MCF 10A (cell line): Measurements from ENCODE around the gene CD93. TPM values are rescaled to one million over a fixed set of nuclear protein-coding genes. Genes with fewer than 3 reads are reported as not detected.

Source experiments
- Bru-seq: library from RNA; stranded (reverse); fragments of 400-500 nt; gene quantifications from one replicate; lab custom pipeline; 2021; lab: Mats Ljungman, UMichigan
- BruChase-seq, 2 experiments: library from RNA; stranded (reverse); fragments of 400-500 nt; gene quantifications; one replicate each; lab custom pipeline; 2021; lab: Mats Ljungman, UMichigan
- BruUV-seq: library from RNA; stranded (reverse); fragments of 400-500 nt; replicated peaks from 2 replicates; lab custom pipeline; 2021; lab: Mats Ljungman, UMichigan
- CTCF ChIA-PET: fragments of 300-600 bp; sonication (Branson Sonifier 250); formaldehyde crosslinking; extraction: SDS; loops from one replicate; lab custom pipeline; 2021; ENCODE audit warnings: antibody characterized with exemption, inconsistent platforms; lab: Yijun Ruan, JAX
- POLR2A ChIA-PET: fragments of 300-600, 350-650 bp; sonication (Branson Sonifier 250); formaldehyde crosslinking; extraction: SDS; loops from one replicate; lab custom pipeline; 2020; ENCODE audit warnings: antibody characterized with exemption, inconsistent platforms; lab: Yijun Ruan, JAX
- DNase-seq: peaks from one replicate; pipeline ENCODE4 v3.0.0-alpha.2; 2018; ENCODE audit not compliant: unreplicated experiment
- H3K27ac Mint-ChIP-seq: one replicate; pipeline ENCODE4 v1.8.0; 2022; ENCODE audit warnings: mild to moderate bottlenecking, low read depth, mixed read lengths; ENCODE audit not compliant: unreplicated experiment
- H3K27me3 Mint-ChIP-seq: one replicate; pipeline ENCODE4 v1.8.0; 2022; ENCODE audit warnings: mixed read lengths; ENCODE audit not compliant: insufficient read depth, unreplicated experiment
- H3K36me3 Mint-ChIP-seq: one replicate; pipeline ENCODE4 v1.8.0; 2022; ENCODE audit warnings: mild to moderate bottlenecking, moderate library complexity, mixed read lengths; ENCODE audit not compliant: insufficient read depth, unreplicated experiment
- H3K4me1 Mint-ChIP-seq: one replicate; pipeline ENCODE4 v1.8.0; 2022; ENCODE audit warnings: mixed read lengths; ENCODE audit not compliant: insufficient read depth, unreplicated experiment
- H3K4me3 Mint-ChIP-seq: one replicate; pipeline ENCODE4 v1.8.0; 2022; ENCODE audit warnings: mild to moderate bottlenecking, moderate library complexity, mixed read lengths; ENCODE audit not compliant: unreplicated experiment
- H3K9me3 Mint-ChIP-seq: one replicate; pipeline ENCODE4 v1.8.0; 2022; ENCODE audit warnings: mixed read lengths; ENCODE audit not compliant: unreplicated experiment
- CTCF ChIP-seq: fragments of 200-600 bp; IDR thresholded peaks from one replicate; pipeline ENCODE4 v1.8.0; 2022; ENCODE audit warnings: antibody characterized with exemption, mild to moderate bottlenecking; ENCODE audit not compliant: unreplicated experiment
- intact Hi-C: fragments of 100-400 bp; cut with micrococcal nuclease; formaldehyde crosslinking; loops from 2 replicates; pipeline ENCODE4 v1.14.1; 2022
- long read RNA-seq: library from polyadenylated mRNA; stranded (forward); transcript quantifications from one replicate; pipeline ENCODE4 v2.0.0, GENCODE V29; 2022
- total RNA-seq: library from RNA; stranded (reverse); gene quantifications from 2 replicates; pipeline ENCODE4 v1.2.3, GENCODE V29; 2022

Gene CD93
- total RNA-seq (not detected in 2 replicates), Bru-seq, nascent RNA (not detected), BruChase-seq, experiment 1, labeled RNA remaining after a 6-hour chase (percentile 9 among the genes with signal in this experiment), BruChase-seq, experiment 2, labeled RNA remaining after a 2-hour chase (not detected)
- long read RNA-seq, result 0 reads

GRCh38 chr20:23086056-23086566 is at the start of gene CD93:
Gene CD93 (minus strand): TSS chr20:23086324. CDS start chr20:23086192, 132 bp downstream.
- intact Hi-C loops, result no loop called here
- no peaks in the 10 kb centered on the region for H3K27me3 Mint-ChIP-seq
- no peak within 1 kb of the TSS for H3K27ac Mint-ChIP-seq
- ChIA-PET POLR2A (interaction anchor here (0.7 to 1.5 kb wide), 4 partner anchors 10 to 170 kb away, joined by 3 to 4 read pairs (median 4); no protein-coding TSS in a partner anchor), CTCF (interaction anchor here (0.6 to 0.8 kb wide), 4 partner anchors 15 to 394 kb away, joined by 3 to 4 read pairs (median 3); no protein-coding TSS in a partner anchor)
- no peak for DNase-seq
- no TSS peak for BruUV-seq
- H3K36me3 Mint-ChIP-seq, result no peaks in the 10 kb centered on the region
- H3K4me3 Mint-ChIP-seq, result no peak within 1 kb of the TSS
- H3K4me1 Mint-ChIP-seq, result peaks cover 5% of the 10 kb centered on the region
- H3K9me3 Mint-ChIP-seq, result no peaks in the 10 kb centered on the region
- no peak for TF ChIP-seq CTCF

- Mint-ChIP-seq H3K4me3 (no peak overlapping the region), H3K27me3 (no peaks in the 10 kb centered on the region), H3K9me3 (no peaks in the 10 kb centered on the region), H3K27ac (no peak overlapping the region), H3K36me3 (no peaks in the 10 kb centered on the region), H3K4me1 (peaks cover 28% of the 10 kb centered on the region)
- ChIA-PET POLR2A (interaction anchor here (1.0 to 3.1 kb wide), 4 partner anchors 9 to 33 kb away, joined by 4 to 12 read pairs (median 5); no protein-coding TSS in a partner anchor), CTCF (interaction anchor here (0.7 to 1.6 kb wide), 8 partner anchors 11 to 285 kb away, joined by 3 to 7 read pairs (median 4); no protein-coding TSS in a partner anchor)
- intact Hi-C loops, result no loop called here
- TF ChIP-seq CTCF, result no peak
- no peak for DNase-seq
- no TSS peak for BruUV-seq
Measured at GRCh38 chr20:23133560-23133998, 47.5 kb upstream of the CD93 start.

GRCh38 chr20:23132930-23133559 is 46.9 kb upstream of the CD93 start:
- no peaks in the 10 kb centered on the region for H3K9me3 Mint-ChIP-seq
- no TSS peak for BruUV-seq
- H3K4me1 Mint-ChIP-seq, result peaks cover 27% of the 10 kb centered on the region
- no peaks in the 10 kb centered on the region for H3K36me3 Mint-ChIP-seq
- H3K27ac Mint-ChIP-seq, result no peak overlapping the region
- intact Hi-C loops, result no loop called here
- H3K4me3 Mint-ChIP-seq, result no peak overlapping the region
- no peaks in the 10 kb centered on the region for H3K27me3 Mint-ChIP-seq
- ChIA-PET CTCF (interaction anchor here (0.5 to 1.6 kb wide), 10 partner anchors 10 to 286 kb away, joined by 3 to 7 read pairs (median 3); no protein-coding TSS in a partner anchor), POLR2A (interaction anchor here (1.0 to 3.1 kb wide), 4 partner anchors 9 to 33 kb away, joined by 4 to 12 read pairs (median 5); no protein-coding TSS in a partner anchor)
- TF ChIP-seq CTCF, result no peak
- no peak for DNase-seq
